ENCODE measurements around the gene KCNE2.

Gene KCNE2

DNA sequence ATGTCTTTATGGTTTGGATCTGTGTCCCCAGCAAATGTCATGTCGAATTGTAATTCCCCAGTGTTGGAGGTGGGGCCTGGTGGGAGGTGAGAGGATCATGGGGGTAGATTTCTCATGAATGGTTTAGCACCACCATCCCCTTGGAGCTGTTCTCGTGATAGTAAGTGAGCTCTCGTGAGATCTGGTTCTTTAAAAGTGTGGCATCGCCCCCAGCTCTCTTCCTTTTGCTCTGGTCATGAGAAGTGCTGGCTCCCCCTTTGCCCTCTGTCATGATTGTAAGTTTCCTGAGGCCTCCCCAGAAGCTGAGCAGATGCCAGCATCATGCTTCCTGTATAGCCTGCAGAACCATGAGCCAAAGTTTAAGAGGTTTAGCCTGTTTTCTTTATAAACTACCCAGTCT lies 11.2 kb upstream of the KCNE2 start:
- Histone ChIP-seq H3K9me2 (replicated peaks; ENCODE audit: low read depth, low read length) (no peaks in the 10 kb centered on the region), H3K4me2 (ENCODE audit: low read depth, low read length, poor library complexity, severe bottlenecking) (no peak overlapping the region), H3K79me2 (ENCODE audit: insufficient read depth, low read length) (no peaks in the 10 kb centered on the region), H3F3A (ENCODE audit: low read depth) (no peaks in the 10 kb centered on the region), H3K4me3 (ENCODE audit: low read length, poor library complexity, severe bottlenecking) (no peak overlapping the region), H4K20me1 (ENCODE audit: insufficient read depth, low read length, poor library complexity, severe bottlenecking) (no peaks in the 10 kb centered on the region), H3K9me3 (ENCODE audit: insufficient read depth, low read depth, low read length) (no peaks in the 10 kb centered on the region), H3K4me1 (ENCODE audit: insufficient read depth, low read length, poor library complexity, severe bottlenecking) (no peaks in the 10 kb centered on the region), H3K36me3 (ENCODE audit: insufficient read depth, low read length) (no peaks in the 10 kb centered on the region), H3K9ac (ENCODE audit: low read depth, low read length, poor library complexity, severe bottlenecking) (no peak overlapping the region), H3K27me3 (ENCODE audit: insufficient read depth, low read length, poor library complexity, severe bottlenecking) (no peaks in the 10 kb centered on the region), H2AFZ (ENCODE audit: low read length) (no peak overlapping the region)
- no peak for TF ChIP-seq EZH2phosphoT487 (IDR thresholded peaks at IDR 0.05; ENCODE audit: borderline replicate concordance)
- no peak for TF ChIP-seq CTCF (conservative IDR thresholded peaks at IDR 0.05; ENCODE audit: low read length)

GRCh38 chr21:34353182-34353581 lies 10.6 kb upstream of the KCNE2 start:
- no peaks in the 10 kb centered on the region for H3F3A ChIP-seq (ENCODE audit: low read depth)
- H2AFZ ChIP-seq (ENCODE audit: low read length), result no peak overlapping the region
- H3K79me2 ChIP-seq (ENCODE audit: insufficient read depth, low read length), result no peaks in the 10 kb centered on the region
- H3K4me2 ChIP-seq (ENCODE audit: low read depth, low read length, poor library complexity, severe bottlenecking), result no peak overlapping the region
- H3K36me3 ChIP-seq (ENCODE audit: insufficient read depth, low read length), result no peaks in the 10 kb centered on the region
- H3K4me1 ChIP-seq (ENCODE audit: insufficient read depth, low read length, poor library complexity, severe bottlenecking), result no peaks in the 10 kb centered on the region
- H3K27me3 ChIP-seq (ENCODE audit: insufficient read depth, low read length, poor library complexity, severe bottlenecking), result no peaks in the 10 kb centered on the region
- no peaks in the 10 kb centered on the region for H3K9me3 ChIP-seq (ENCODE audit: insufficient read depth, low read depth, low read length)
- H4K20me1 ChIP-seq (ENCODE audit: insufficient read depth, low read length, poor library complexity, severe bottlenecking), result no peaks in the 10 kb centered on the region
- no peaks in the 10 kb centered on the region for H3K9me2 ChIP-seq (replicated peaks; ENCODE audit: low read depth, low read length)
- TF ChIP-seq CTCF (conservative IDR thresholded peaks at IDR 0.05; ENCODE audit: low read length) (no peak), EZH2phosphoT487 (IDR thresholded peaks at IDR 0.05; ENCODE audit: borderline replicate concordance) (no peak)
- H3K9ac ChIP-seq (ENCODE audit: low read depth, low read length, poor library complexity, severe bottlenecking), result no peak overlapping the region
- H3K4me3 ChIP-seq (ENCODE audit: low read length, poor library complexity, severe bottlenecking), result no peak overlapping the region

DNA sequence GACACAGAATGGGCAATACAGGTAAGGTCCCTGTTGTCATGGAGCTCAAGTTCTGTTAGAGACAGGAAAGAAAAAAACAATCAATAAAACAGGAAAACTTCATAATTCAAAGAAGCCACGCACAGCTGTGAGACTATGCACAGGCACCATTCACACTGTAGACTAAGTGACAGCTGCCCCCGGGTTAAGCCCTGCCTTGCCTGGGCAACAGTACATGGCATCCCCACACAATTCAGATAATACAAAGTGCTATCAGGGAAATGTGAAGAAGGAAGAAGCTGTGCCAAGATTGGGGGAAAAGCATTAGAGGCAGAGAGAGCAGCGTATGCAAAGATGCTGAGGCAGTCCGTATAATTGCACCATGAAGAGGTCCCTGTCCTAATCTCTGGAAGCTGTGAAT lies 9.0 kb upstream of the KCNE2 start:
- no peaks in the 10 kb centered on the region for H3K4me1 ChIP-seq (ENCODE audit: insufficient read depth, low read length, poor library complexity, severe bottlenecking)
- H4K20me1 ChIP-seq (ENCODE audit: insufficient read depth, low read length, poor library complexity, severe bottlenecking), result no peaks in the 10 kb centered on the region
- no peak overlapping the region for H3K9ac ChIP-seq (ENCODE audit: low read depth, low read length, poor library complexity, severe bottlenecking)
- H3K9me3 ChIP-seq (ENCODE audit: insufficient read depth, low read depth, low read length), result no peaks in the 10 kb centered on the region
- TF ChIP-seq CTCF (conservative IDR thresholded peaks at IDR 0.05; ENCODE audit: low read length) (no peak), EZH2phosphoT487 (IDR thresholded peaks at IDR 0.05; ENCODE audit: borderline replicate concordance) (no peak)
- H3K4me3 ChIP-seq (ENCODE audit: low read length, poor library complexity, severe bottlenecking), result no peak overlapping the region
- H3K9me2 ChIP-seq (replicated peaks; ENCODE audit: low read depth, low read length), result no peaks in the 10 kb centered on the region
- no peaks in the 10 kb centered on the region for H3F3A ChIP-seq (ENCODE audit: low read depth)
- no peak overlapping the region for H3K4me2 ChIP-seq (ENCODE audit: low read depth, low read length, poor library complexity, severe bottlenecking)
- no peak overlapping the region for H2AFZ ChIP-seq (ENCODE audit: low read length)
- peaks cover 5% of the 10 kb centered on the region for H3K27me3 ChIP-seq (ENCODE audit: insufficient read depth, low read length, poor library complexity, severe bottlenecking)
- H3K79me2 ChIP-seq (ENCODE audit: insufficient read depth, low read length), result no peaks in the 10 kb centered on the region
- H3K36me3 ChIP-seq (ENCODE audit: insufficient read depth, low read length), result no peaks in the 10 kb centered on the region

Data from Loucy (cell line).